ENCODE data around the gene PLK3. TPM values are rescaled to one million over a fixed set of nuclear protein-coding genes. Genes with fewer than 3 reads are reported as not detected.
"Not testable (repeated sequence)": the region's sequence is repeated elsewhere in the genome, so short reads cannot be mapped to it uniquely, and the experiment has no call there.

PLK3 gene
- total RNA-seq, 4 donors from 2014 or later, result 12.4 to 87.2 (median 16.3) TPM

- no peaks in the 10 kb centered on the region for H3K27me3 ChIP-seq
- no peak overlapping the region for H3K4me3 ChIP-seq
- intact Hi-C loops (cut with DNase I; ENCODE audit: low total_unique reads) (loop anchor here (10.0 kb wide), 1 partner anchor 47 kb away; the partner anchor contains the start of gene BEST4), in situ Hi-C loops (cut with MboI; ENCODE audit: low pct_ligation_motif_present in 1 of 4, low pct_unique_long_range_greater_than_20kb in 1 of 4, low sequenced_read_pairs in 3 of 4) (loop anchor here in 3 of 4 donors (25.0 kb wide), 3 partner anchors 180 to 655 kb away; partner anchors contain the start of genes HECTD3 (in 1 of the 3), TESK2 (in 1 of the 3) and UROD (in 1 of the 3))
- H3K9me3 ChIP-seq, result no peaks in the 10 kb centered on the region
- no peaks in the 10 kb centered on the region for H3K36me3 ChIP-seq
- no peak for DNase-seq
- WGBS, 2 donors (ENCODE audit: low coverage in 1 of 2), result 71% methylated on average over 13 of the region's 13 CpGs; no CpG with 5 or more reads in 1 of the 2 donors
- TF ChIP-seq POLR2AphosphoS5 (IDR thresholded peaks at IDR 0.05) (no peak), CTCF (IDR thresholded peaks at IDR 0.05) (no peak), EP300 (IDR thresholded peaks at IDR 0.05; ENCODE audit: low read depth) (no peak), POLR2A (IDR thresholded peaks at IDR 0.05) (no peak)
- H3K27ac ChIP-seq, result no peak overlapping the region
- H3K4me1 ChIP-seq, result peaks cover 0 to 6% (median 2%) of the 10 kb centered on the region in 4 donors
Observed at GRCh38 chr1:44832056-44832705, 32.0 kb downstream of the PLK3 start.

DNA sequence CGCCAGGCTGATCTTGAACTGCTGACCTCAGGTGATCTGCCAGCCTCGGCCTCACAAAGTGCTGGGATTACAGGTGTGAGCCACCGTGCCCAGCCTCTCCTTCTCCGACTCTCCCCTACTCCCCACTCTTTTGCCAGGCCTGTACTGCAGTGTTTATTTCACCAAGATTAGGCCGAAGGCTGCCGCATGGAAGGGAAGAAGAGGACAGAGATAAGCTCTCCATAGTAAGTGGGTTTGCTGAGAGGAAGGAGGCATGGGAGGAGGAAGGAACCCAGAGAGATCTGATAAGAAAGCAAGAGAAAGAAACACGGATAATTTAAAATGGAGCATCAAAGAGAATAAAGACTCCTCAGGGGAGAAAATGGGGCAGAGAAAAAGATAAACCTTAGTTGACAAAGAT is 34.2 kb downstream of the PLK3 start:
- Histone ChIP-seq H3K9me3 (no peaks in the 10 kb centered on the region), H3K4me3 (no peak overlapping the region), H3K4me1 (peaks cover 0 to 6% (median 2%) of the 10 kb centered on the region in 4 donors), H3K36me3 (no peaks in the 10 kb centered on the region), H3K27ac (no peak overlapping the region), H3K27me3 (no peaks in the 10 kb centered on the region)
- intact Hi-C loops (cut with DNase I; ENCODE audit: low total_unique reads), result loop anchor here (10.0 kb wide), 1 partner anchor 50 kb away; the partner anchor contains the start of gene BEST4
- no peak for DNase-seq
- no peak for TF ChIP-seq CTCF (IDR thresholded peaks at IDR 0.05)
- no peak for TF ChIP-seq POLR2A (IDR thresholded peaks at IDR 0.05)
- no peak for TF ChIP-seq EP300 (IDR thresholded peaks at IDR 0.05; ENCODE audit: low read depth)
- TF ChIP-seq POLR2AphosphoS5 (IDR thresholded peaks at IDR 0.05), result no peak
- WGBS, 2 donors (ENCODE audit: low coverage in 1 of 2), result 69 to 80% methylated on average over 4 to 7 of the region's 7 CpGs
- in situ Hi-C loops (cut with MboI; ENCODE audit: low pct_ligation_motif_present in 1 of 4, low pct_unique_long_range_greater_than_20kb in 1 of 4, low sequenced_read_pairs in 3 of 4), result loop anchor here in 3 of 4 donors (25.0 kb wide), 3 partner anchors 178 to 653 kb away; partner anchors contain the start of genes HECTD3 (in 1 of the 3), TESK2 (in 1 of the 3) and UROD (in 1 of the 3)

- DNase-seq, result peak; percentile 90
- in situ Hi-C loops (cut with MboI; ENCODE audit: low pct_ligation_motif_present in 1 of 4, low pct_unique_long_range_greater_than_20kb in 1 of 4, low sequenced_read_pairs in 3 of 4), result loop anchor here in 3 of 4 donors (25.0 kb wide), 3 partner anchors 176 to 651 kb away; partner anchors contain the start of genes HECTD3 (in 1 of the 3), TESK2 (in 1 of the 3) and UROD (in 1 of the 3)
- WGBS, 2 donors (ENCODE audit: low coverage in 1 of 2), result 66 to 74% methylated on average over 6 to 23 of the region's 23 CpGs
- no peaks in the 10 kb centered on the region for H3K27me3 ChIP-seq
- intact Hi-C loops (cut with DNase I; ENCODE audit: low total_unique reads), result loop anchor here (10.0 kb wide), 1 partner anchor 51 kb away; the partner anchor contains the start of gene BEST4
- H3K27ac ChIP-seq, result no peak overlapping the region
- no peaks in the 10 kb centered on the region for H3K36me3 ChIP-seq
- H3K4me3 ChIP-seq, result no peak overlapping the region
- peaks cover 0 to 6% (median 2%) of the 10 kb centered on the region in 4 donors for H3K4me1 ChIP-seq
- no peaks in the 10 kb centered on the region for H3K9me3 ChIP-seq
- TF ChIP-seq POLR2A (IDR thresholded peaks at IDR 0.05) (no peak), CTCF (IDR thresholded peaks at IDR 0.05) (peak; percentile 76 to 85 (median 81))
Observed at GRCh38 chr1:44835738-44836675, 35.8 kb downstream of the PLK3 start.

DNA sequence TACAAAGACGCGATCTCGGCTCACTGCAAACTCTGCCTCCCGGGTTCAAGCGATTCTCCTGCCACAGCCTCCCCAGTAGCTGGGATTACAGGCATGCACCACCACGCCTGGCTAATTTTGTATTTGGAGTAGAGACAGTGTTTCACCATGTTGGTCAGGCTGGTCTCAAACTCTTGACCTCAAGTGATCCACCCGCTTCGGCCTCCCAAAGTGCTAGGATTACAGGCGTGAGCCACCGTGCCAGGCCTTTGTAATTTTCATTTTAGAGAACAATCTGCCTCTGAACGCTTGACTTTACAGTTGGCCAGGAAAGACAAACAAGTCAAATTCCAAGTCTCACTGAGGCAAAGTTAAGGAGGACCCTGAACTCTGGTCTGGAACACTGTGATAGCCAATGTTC is 38.1 kb downstream of the PLK3 start:
- intact Hi-C loops (cut with DNase I; ENCODE audit: low total_unique reads), result loop anchor here (10.0 kb wide), 1 partner anchor 53 kb away; the partner anchor contains the start of gene BEST4
- not testable (repeated sequence) for H3K27ac ChIP-seq, H3K27me3 ChIP-seq, H3K36me3 ChIP-seq, H3K4me3 ChIP-seq, DNase-seq, H3K9me3 ChIP-seq
- peaks cover 4 to 14% (median 9%) of the 10 kb centered on the region in 4 donors for H3K4me1 ChIP-seq
- in situ Hi-C loops (cut with MboI; ENCODE audit: low pct_ligation_motif_present in 1 of 4, low pct_unique_long_range_greater_than_20kb in 1 of 4, low sequenced_read_pairs in 3 of 4), result loop anchor here in 3 of 4 donors (25.0 kb wide), 3 partner anchors 174 to 649 kb away; partner anchors contain the start of genes HECTD3 (in 1 of the 3), TESK2 (in 1 of the 3) and UROD (in 1 of the 3)
- WGBS, 2 donors (ENCODE audit: low coverage in 1 of 2), result 85 to 91% methylated on average over 4 to 11 of the region's 11 CpGs

All from transverse colon (tissue), 4 donors.